ENCODE measurements around the gene DNM3.

- TF ChIP-seq ZC3H11A (IDR thresholded peaks at IDR 0.05; ENCODE audit: low read depth, low read length) (no peak), FOXK1 (CRISPR knock-in tag; IDR thresholded peaks at IDR 0.05; ENCODE audit: borderline replicate concordance) (no peak), USF2 (CRISPR knock-in tag; IDR thresholded peaks at IDR 0.05) (no peak), EZH2 (IDR thresholded peaks at IDR 0.05; ENCODE audit: borderline replicate concordance, low read depth, low read length) (no peak), CHD4 (IDR thresholded peaks at IDR 0.05; ENCODE audit: insufficient read depth, insufficient replicate concordance, low read depth, low read length, poor library complexity, severe bottlenecking) (no peak), CHD1 (IDR thresholded peaks at IDR 0.05; ENCODE audit: low read length) (no peak), MYBL2 (IDR thresholded peaks at IDR 0.05; ENCODE audit: low read depth) (no peak), MYBL2 (CRISPR knock-in tag; IDR thresholded peaks at IDR 0.05; ENCODE audit: borderline replicate concordance) (no peak), POLR2A (conservative IDR thresholded peaks at IDR 0.05) (no peak), ZNF274 (IDR thresholded peaks at IDR 0.05; ENCODE audit: borderline replicate concordance, low read depth, low read length) (no peak), MITF (IDR thresholded peaks at IDR 0.05) (no peak)
- TF ChIP-seq, protein P1, sequence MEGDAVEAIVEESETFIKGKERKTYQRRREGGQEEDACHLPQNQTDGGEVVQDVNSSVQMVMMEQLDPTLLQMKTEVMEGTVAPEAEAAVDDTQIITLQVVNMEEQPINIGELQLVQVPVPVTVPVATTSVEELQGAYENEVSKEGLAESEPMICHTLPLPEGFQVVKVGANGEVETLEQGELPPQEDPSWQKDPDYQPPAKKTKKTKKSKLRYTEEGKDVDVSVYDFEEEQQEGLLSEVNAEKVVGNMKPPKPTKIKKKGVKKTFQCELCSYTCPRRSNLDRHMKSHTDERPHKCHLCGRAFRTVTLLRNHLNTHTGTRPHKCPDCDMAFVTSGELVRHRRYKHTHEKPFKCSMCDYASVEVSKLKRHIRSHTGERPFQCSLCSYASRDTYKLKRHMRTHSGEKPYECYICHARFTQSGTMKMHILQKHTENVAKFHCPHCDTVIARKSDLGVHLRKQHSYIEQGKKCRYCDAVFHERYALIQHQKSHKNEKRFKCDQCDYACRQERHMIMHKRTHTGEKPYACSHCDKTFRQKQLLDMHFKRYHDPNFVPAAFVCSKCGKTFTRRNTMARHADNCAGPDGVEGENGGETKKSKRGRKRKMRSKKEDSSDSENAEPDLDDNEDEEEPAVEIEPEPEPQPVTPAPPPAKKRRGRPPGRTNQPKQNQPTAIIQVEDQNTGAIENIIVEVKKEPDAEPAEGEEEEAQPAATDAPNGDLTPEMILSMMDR (IDR thresholded peaks at IDR 0.05 in 2 of 3, conservative IDR thresholded peaks at IDR 0.05 in 1 of 3; ENCODE audit: insufficient read depth in 2 of 3, low read depth in 1 of 3, low read length in 3 of 3) = no peak
These were observed 165.4 kb downstream of the DNM3 start for GRCh38 chr1:172006660-172007059.
